DND-41 (cell line): Measurements from ENCODE around the gene CUL5.

Experiments used
- ATAC-seq: fragments of 200-7000 bp; cut with Tn5 transposase; 3 replicates; pipeline ENCODE4 v1.9.1; 2021; ENCODE audit warnings: low read depth; ENCODE audit not compliant: insufficient read depth
- DNase-seq: peaks from one replicate; pipeline ENCODE4 v3.0.0-alpha.2; 2020
- H2AFZ ChIP-seq: 2 replicates; pipeline ENCODE4 v1.6.0; 2012; ENCODE audit warnings: low read depth, low read length
- H3K27ac ChIP-seq: 2 replicates; pipeline ENCODE4 v1.5.1; 2012; ENCODE audit warnings: low read length, inconsistent platforms
- H3K27me3 ChIP-seq: fragments of 200-600 bp; sonication (generic); 2 replicates; pipeline ENCODE4 v1.6.0; 2012; ENCODE audit warnings: low read length, mild to moderate bottlenecking, inconsistent platforms; ENCODE audit not compliant: insufficient read depth, poor library complexity
- H3K36me3 ChIP-seq: 2 replicates; pipeline ENCODE4 v1.5.1; 2012; ENCODE audit warnings: low read length, inconsistent platforms; ENCODE audit not compliant: insufficient read depth
- H3K4me1 ChIP-seq: 2 replicates; pipeline ENCODE4 v1.5.1; 2012; ENCODE audit warnings: mild to moderate bottlenecking, low read length; ENCODE audit not compliant: insufficient read depth
- H3K4me2 ChIP-seq: 2 replicates; pipeline ENCODE4 v1.6.0; 2012; ENCODE audit warnings: mild to moderate bottlenecking, moderate library complexity, low read length, inconsistent platforms; ENCODE audit not compliant: insufficient read depth
- H3K4me3 ChIP-seq, 2 experiments: fragments of 200-600 bp in 1 of 2; shearing (Covaris generic) in 1 of 2; 2 replicates each; pipeline ENCODE4 v1.5.1; 2012 to 2016; ENCODE audit warnings: inconsistent platforms in 2 of 2, low read length in 2 of 2, mild to moderate bottlenecking in 2 of 2, low read depth in 1 of 2, moderate library complexity in 1 of 2
- H3K79me2 ChIP-seq: 2 replicates; pipeline ENCODE4 v1.6.0; 2012; ENCODE audit warnings: low read length, inconsistent platforms; ENCODE audit not compliant: insufficient read depth
- H3K9ac ChIP-seq: 2 replicates; pipeline ENCODE4 v1.6.0; 2012; ENCODE audit warnings: low read depth, mild to moderate bottlenecking, inconsistent platforms, low read length, moderate library complexity
- H3K9me3 ChIP-seq: 2 replicates; pipeline ENCODE4 v1.5.1; 2012; ENCODE audit warnings: low read length, moderate library complexity, mild to moderate bottlenecking, inconsistent platforms; ENCODE audit not compliant: insufficient read depth, severe bottlenecking
- H4K20me1 ChIP-seq: 2 replicates; pipeline ENCODE4 v1.6.0; 2012; ENCODE audit warnings: low read length; ENCODE audit not compliant: insufficient read depth
- EZH2 ChIP-seq: IDR thresholded peaks from 3 replicates; pipeline ENCODE4 v1.6.1; 2012; ENCODE audit warnings: borderline replicate concordance, low read depth, mild to moderate bottlenecking, moderate library complexity, low read length, inconsistent platforms; ENCODE audit not compliant: severe bottlenecking
- TF ChIP-seq, protein P1 (sequence below): IDR thresholded peaks from 2 replicates; pipeline ENCODE4 v1.5.1; 2012; ENCODE audit warnings: borderline replicate concordance, low read length, moderate library complexity, mild to moderate bottlenecking; ENCODE audit not compliant: poor library complexity, severe bottlenecking; ENCODE audit errors: extremely low read depth

Gene CUL5

DNA sequence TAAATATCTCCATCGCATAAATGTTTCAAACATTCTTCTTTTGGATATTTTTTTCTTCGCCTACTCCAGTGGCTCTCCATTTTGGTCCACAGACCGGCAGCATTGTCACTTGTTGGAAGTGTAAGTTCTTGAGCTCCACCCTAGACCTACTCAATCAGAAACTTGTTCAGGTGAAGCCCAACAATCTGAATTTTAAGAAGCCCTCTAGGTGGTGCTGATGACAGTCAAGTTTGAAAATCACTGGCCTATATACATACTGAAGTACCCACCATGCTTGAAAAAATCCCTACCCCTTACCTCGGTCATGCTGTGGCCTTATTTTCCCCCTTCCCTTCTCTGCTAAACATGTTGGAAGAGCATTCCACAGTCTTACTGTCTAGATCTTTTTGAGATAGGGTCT, 102.4 kb downstream of the CUL5 start:
- Histone ChIP-seq H3K4me3 (no peak overlapping the region), H3K27me3 (no peaks in the 10 kb centered on the region), H2AFZ (no peak overlapping the region), H3K27ac (no peak overlapping the region), H3K4me2 (no peak overlapping the region), H3K9ac (no peak overlapping the region), H3K79me2 (no peaks in the 10 kb centered on the region), H4K20me1 (no peaks in the 10 kb centered on the region; the same call in 1 of the 2 replicates), H3K4me1 (no peaks in the 10 kb centered on the region), H3K36me3 (no peaks in the 10 kb centered on the region; the same call in 1 of the 2 replicates), H3K9me3 (no peaks in the 10 kb centered on the region)
- TF ChIP-seq, protein P1, sequence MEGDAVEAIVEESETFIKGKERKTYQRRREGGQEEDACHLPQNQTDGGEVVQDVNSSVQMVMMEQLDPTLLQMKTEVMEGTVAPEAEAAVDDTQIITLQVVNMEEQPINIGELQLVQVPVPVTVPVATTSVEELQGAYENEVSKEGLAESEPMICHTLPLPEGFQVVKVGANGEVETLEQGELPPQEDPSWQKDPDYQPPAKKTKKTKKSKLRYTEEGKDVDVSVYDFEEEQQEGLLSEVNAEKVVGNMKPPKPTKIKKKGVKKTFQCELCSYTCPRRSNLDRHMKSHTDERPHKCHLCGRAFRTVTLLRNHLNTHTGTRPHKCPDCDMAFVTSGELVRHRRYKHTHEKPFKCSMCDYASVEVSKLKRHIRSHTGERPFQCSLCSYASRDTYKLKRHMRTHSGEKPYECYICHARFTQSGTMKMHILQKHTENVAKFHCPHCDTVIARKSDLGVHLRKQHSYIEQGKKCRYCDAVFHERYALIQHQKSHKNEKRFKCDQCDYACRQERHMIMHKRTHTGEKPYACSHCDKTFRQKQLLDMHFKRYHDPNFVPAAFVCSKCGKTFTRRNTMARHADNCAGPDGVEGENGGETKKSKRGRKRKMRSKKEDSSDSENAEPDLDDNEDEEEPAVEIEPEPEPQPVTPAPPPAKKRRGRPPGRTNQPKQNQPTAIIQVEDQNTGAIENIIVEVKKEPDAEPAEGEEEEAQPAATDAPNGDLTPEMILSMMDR, result no peak
- no peak for TF ChIP-seq EZH2
- DNase-seq (no peak), ATAC-seq (peak; percentile 28; the same call in 1 of the 3 replicates)

DNA sequence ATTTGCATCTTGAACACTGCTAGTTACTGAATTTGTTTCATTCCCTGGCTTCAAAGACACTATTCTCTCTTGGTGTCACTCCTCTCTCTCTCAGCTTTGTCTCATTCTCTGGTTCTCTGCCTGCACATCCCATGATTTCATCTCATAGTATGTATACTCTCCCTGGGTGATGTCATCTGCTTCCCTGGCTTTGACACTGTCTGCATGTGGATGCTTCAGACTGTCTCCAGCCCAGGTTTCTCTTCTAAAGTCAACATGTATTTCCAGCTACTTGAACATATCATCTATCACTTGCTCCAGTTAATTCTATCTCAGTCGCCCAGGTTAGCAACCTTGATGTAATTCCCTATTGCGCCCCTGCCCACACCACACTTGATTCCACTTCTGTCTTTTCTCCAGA, 103.4 kb downstream of the CUL5 start:
- no peak overlapping the region for H2AFZ ChIP-seq
- no peaks in the 10 kb centered on the region for H3K9me3 ChIP-seq
- no peaks in the 10 kb centered on the region for H3K79me2 ChIP-seq
- no peaks in the 10 kb centered on the region for H3K27me3 ChIP-seq
- H3K4me2 ChIP-seq, result no peak overlapping the region
- no peak for DNase-seq
- H3K4me3 ChIP-seq, result no peak overlapping the region
- H3K4me1 ChIP-seq, result no peaks in the 10 kb centered on the region
- no peak for ATAC-seq
- H3K36me3 ChIP-seq, result no peaks in the 10 kb centered on the region
- TF ChIP-seq EZH2, result no peak
- TF ChIP-seq, protein P1, result no peak
- no peak overlapping the region for H3K9ac ChIP-seq
- no peak overlapping the region for H3K27ac ChIP-seq
- no peaks in the 10 kb centered on the region; the same call in 1 of the 2 replicates for H4K20me1 ChIP-seq

DNA sequence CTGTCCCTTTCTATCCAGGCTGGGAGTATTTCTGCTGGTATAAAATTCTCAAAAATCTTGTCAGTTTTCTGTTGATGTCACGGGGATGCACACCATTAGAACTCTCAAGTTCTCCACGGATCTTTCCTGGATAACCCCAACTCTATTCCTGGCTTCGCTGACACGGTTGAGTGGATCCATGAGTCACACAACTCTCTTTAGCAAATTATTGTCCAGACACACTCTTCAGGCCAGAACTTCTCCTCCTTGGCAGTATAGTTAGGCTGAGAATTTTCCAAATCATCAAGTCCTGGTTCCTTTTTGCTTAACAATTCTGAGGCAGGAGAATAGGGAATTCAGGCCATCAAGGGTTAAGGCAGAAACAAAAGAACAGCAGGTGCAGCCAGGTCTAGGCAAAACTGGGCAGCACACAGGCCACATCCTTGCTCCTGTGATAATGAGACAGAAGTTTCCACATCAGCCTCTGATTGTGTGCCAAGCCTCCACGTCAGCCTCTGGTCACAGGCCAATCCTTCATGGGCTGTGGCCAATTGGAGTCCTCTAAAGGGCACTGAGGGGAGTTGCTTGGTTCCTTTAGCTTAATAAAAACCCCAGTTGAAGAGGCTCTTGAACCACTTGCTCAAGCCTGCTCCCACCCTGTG, 106.9 kb downstream of the CUL5 start:
- no peaks in the 10 kb centered on the region for H3K9me3 ChIP-seq
- no peaks in the 10 kb centered on the region for H3K36me3 ChIP-seq
- no peak overlapping the region for H2AFZ ChIP-seq
- peaks cover 1% of the 10 kb centered on the region; the same call in 1 of the 2 replicates for H3K4me1 ChIP-seq
- no peak overlapping the region for H3K9ac ChIP-seq
- ATAC-seq (no peak), DNase-seq (no peak)
- no peak overlapping the region for H3K27ac ChIP-seq
- H3K4me3 ChIP-seq, result no peak overlapping the region
- no peaks in the 10 kb centered on the region; the same call in 1 of the 2 replicates for H4K20me1 ChIP-seq
- H3K79me2 ChIP-seq, result no peaks in the 10 kb centered on the region
- no peak for TF ChIP-seq EZH2
- TF ChIP-seq, protein P1, result no peak
- no peak overlapping the region for H3K4me2 ChIP-seq
- no peaks in the 10 kb centered on the region for H3K27me3 ChIP-seq
